Right lobe of liver (tissue), 6 donors: ENCODE results near the gene CIB4. TPM values are rescaled to one million over a fixed set of nuclear protein-coding genes. Genes with fewer than 3 reads are reported as not detected.

ENCODE experiments used
- ATAC-seq, 4 donors: fragments of 200-7000 bp; cut with Tn5 transposase; one replicate each; pipeline ENCODE4 v1.9.1; 2020; ENCODE audit warnings: mild to moderate bottlenecking in 4 of 4, moderate library complexity in 4 of 4
- DNase-seq, 3 donors: peaks; one replicate each; pipeline ENCODE4 v3.0.0-alpha.2; 2020
- H3K27ac ChIP-seq, 3 donors: fragments of 200-600 bp; one replicate each; pipeline ENCODE4 v1.8.0; 2022
- H3K27me3 ChIP-seq, 2 donors: fragments of 200-600 bp; one replicate each; pipeline ENCODE4 v1.8.0; 2022
- H3K36me3 ChIP-seq, 4 donors: fragments of 200-600 bp; sonication (generic) in 1 of 4; one replicate each; pipeline versions ENCODE4 v1.5.1 to v1.8.0; 2017 to 2022; ENCODE audit warnings: control low read depth in 1 of 4
- H3K4me1 ChIP-seq, 4 donors: fragments of 200-600 bp; sonication (generic) in 1 of 4; one replicate each; pipeline versions ENCODE4 v1.5.1 to v1.8.0; 2017 to 2022; ENCODE audit warnings: control low read depth in 1 of 4
- H3K4me3 ChIP-seq, 3 donors: fragments of 200-600 bp; one replicate each; pipeline ENCODE4 v1.8.0; 2022
- H3K9me3 ChIP-seq, 4 donors: fragments of 200-600 bp; sonication (generic) in 1 of 4; one replicate each; pipeline versions ENCODE4 v1.5.1 to v1.8.0; 2017 to 2022; ENCODE audit warnings: control low read depth in 1 of 4
- POLR2A ChIP-seq: fragments of 450-650 bp; IDR thresholded peaks from one replicate; pipeline ENCODE4 v1.6.1; 2017; ENCODE audit warnings: antibody characterized with exemption, mild to moderate bottlenecking
- WGBS: methylation state at CpG from one replicate; pipeline ENCODE4 v1.1.6; 2018; ENCODE audit warnings: low coverage, low lambda C conversion rate; ENCODE audit not compliant: insufficient coverage; ENCODE audit errors: missing lambda C conversion rate; 5-methylcytosine and 5-hydroxymethylcytosine counted together
- intact Hi-C, 2 donors: fragments of 100-400 bp; cut with DNase I; formaldehyde crosslinking; loops; one replicate each; pipeline versions ENCODE4 v1.11.2 to v1.14.1; 2022
- total RNA-seq, 6 experiments: library from RNA; depleted of rRNA in 2 of 6; stranded (reverse); fragments of >200 nt in 2 of 6; fragmentation: NEBNext Ultra II Directional in 3 of 6; extraction: Animal tissue kit (Norgen Biotek cat#: 25700) in 3 of 6; gene quantifications; one replicate each; pipeline versions ENCODE4 v1.1.0 to v1.2.4, GENCODE V29; 2016 to 2023
- TF ChIP-seq, protein P1 (sequence below), 4 donors: fragments of 200-600 bp in 3 of 4; fragments of 450-650 bp in 1 of 4; IDR thresholded peaks; one replicate each; pipeline versions ENCODE4 v1.5.1 to v1.8.0; 2016 to 2022; ENCODE audit warnings: antibody characterized with exemption in 4 of 4, mild to moderate bottlenecking in 2 of 4
- donor health status: DM: no; HTN: yes; CAD: no.
- donor health status: DM: no; HTN: no; CAD: no.
- donor health status: DM: no; HTN: no; CAD: no.
- donor health status: DM: no; HTN: yes; CAD: no.
- donor health status: DM: no; HTN: yes; CAD: no.

The CIB4 gene
- total RNA-seq, 6 experiments from 2014 or later: not detected

- ATAC-seq: no peak
- Histone ChIP-seq H3K4me3 (no peak overlapping the region), H3K27me3 (no peaks in the 10 kb centered on the region), H3K4me1 (no peaks in the 10 kb centered on the region), H3K27ac (no peak overlapping the region), H3K9me3 (no peaks in the 10 kb centered on the region), H3K36me3 (no peaks in the 10 kb centered on the region)
- peak in 1 of 3 donors; percentile 5 for DNase-seq
- no peak for TF ChIP-seq POLR2A
- TF ChIP-seq, protein P1, sequence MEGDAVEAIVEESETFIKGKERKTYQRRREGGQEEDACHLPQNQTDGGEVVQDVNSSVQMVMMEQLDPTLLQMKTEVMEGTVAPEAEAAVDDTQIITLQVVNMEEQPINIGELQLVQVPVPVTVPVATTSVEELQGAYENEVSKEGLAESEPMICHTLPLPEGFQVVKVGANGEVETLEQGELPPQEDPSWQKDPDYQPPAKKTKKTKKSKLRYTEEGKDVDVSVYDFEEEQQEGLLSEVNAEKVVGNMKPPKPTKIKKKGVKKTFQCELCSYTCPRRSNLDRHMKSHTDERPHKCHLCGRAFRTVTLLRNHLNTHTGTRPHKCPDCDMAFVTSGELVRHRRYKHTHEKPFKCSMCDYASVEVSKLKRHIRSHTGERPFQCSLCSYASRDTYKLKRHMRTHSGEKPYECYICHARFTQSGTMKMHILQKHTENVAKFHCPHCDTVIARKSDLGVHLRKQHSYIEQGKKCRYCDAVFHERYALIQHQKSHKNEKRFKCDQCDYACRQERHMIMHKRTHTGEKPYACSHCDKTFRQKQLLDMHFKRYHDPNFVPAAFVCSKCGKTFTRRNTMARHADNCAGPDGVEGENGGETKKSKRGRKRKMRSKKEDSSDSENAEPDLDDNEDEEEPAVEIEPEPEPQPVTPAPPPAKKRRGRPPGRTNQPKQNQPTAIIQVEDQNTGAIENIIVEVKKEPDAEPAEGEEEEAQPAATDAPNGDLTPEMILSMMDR (IDR thresholded peaks at IDR 0.05): no peak
- 83% methylated on average over 7 of the region's 7 CpGs for WGBS
- intact Hi-C loops: no loop called here
Measured at GRCh38 chr2:26651470-26651771, 10.3 kb upstream of the CIB4 start.

- Histone ChIP-seq H3K4me1 (no peaks in the 10 kb centered on the region), H3K9me3 (no peaks in the 10 kb centered on the region), H3K27me3 (no peaks in the 10 kb centered on the region), H3K4me3 (no peak overlapping the region), H3K36me3 (no peaks in the 10 kb centered on the region), H3K27ac (no peak overlapping the region)
- intact Hi-C loops: no loop called here
- WGBS: 53% methylated on average over 8 of the region's 12 CpGs
- TF ChIP-seq, protein P1 (IDR thresholded peaks at IDR 0.05): no peak
- TF ChIP-seq POLR2A: no peak
- DNase-seq (peak in 1 of 3 donors; percentile 7), ATAC-seq (no peak)
Measured at GRCh38 chr2:26650713-26651469, 9.7 kb upstream of the CIB4 start.

DNA sequence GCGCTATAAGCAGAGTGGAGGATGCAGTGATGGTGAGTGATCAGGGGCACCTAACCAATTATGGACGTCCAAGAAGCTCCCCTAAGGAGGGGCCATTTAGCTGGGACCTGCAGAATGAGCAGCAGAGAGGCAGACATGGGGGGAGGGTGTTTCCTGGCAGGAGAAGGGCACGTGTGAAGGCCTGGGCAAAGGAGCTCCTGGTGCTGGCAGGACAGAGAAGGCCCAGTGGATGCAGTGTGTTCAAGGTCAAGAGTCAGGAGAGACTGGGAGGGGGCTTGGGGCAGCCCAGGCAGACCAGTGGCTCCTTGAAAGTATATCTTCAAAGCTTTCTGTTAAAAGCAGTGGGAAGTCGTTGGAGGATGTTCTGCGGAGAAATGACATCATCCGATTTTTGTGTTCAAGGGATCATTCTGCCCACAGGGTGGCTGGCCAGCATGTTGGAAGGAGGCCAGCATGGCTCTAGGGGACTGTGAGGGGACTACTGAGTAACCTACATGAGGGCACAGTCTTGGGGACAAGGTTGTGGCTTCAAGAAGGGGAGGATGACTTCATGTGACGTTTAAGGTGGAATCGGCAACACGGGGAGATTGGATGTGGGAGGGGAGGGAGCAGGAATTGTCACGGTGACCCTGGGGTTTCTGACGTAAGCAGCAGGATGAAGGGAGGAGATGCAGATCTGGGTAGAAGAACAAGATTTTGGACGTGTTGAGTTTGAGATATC is 9.0 kb upstream of the CIB4 start:
- no peak for DNase-seq
- intact Hi-C loops: no loop called here
- TF ChIP-seq, protein P1 (IDR thresholded peaks at IDR 0.05): no peak
- no peak for TF ChIP-seq POLR2A
- Histone ChIP-seq H3K27me3 (no peaks in the 10 kb centered on the region), H3K4me1 (no peaks in the 10 kb centered on the region), H3K27ac (no peak overlapping the region), H3K9me3 (no peaks in the 10 kb centered on the region), H3K4me3 (no peak overlapping the region), H3K36me3 (no peaks in the 10 kb centered on the region)
- 56% methylated on average over 9 of the region's 12 CpGs for WGBS
- ATAC-seq: no peak

- ATAC-seq (no peak), DNase-seq (no peak)
- Histone ChIP-seq H3K4me3 (no peak overlapping the region), H3K9me3 (no peaks in the 10 kb centered on the region), H3K4me1 (no peaks in the 10 kb centered on the region), H3K27me3 (no peaks in the 10 kb centered on the region), H3K27ac (no peak overlapping the region), H3K36me3 (no peaks in the 10 kb centered on the region)
- WGBS: 65% methylated on average over 2 of the region's 7 CpGs
- TF ChIP-seq, protein P1 (IDR thresholded peaks at IDR 0.05): no peak
- TF ChIP-seq POLR2A: no peak
- intact Hi-C loops: no loop called here
Measured at GRCh38 chr2:26649322-26649721, 8.2 kb upstream of the CIB4 start.
